Loucy (cell line): ENCODE results near the gene H1-8.

Experiments used
- H2AFZ ChIP-seq: fragments of 200-600 bp; sonication (generic); 2 replicates; pipeline ENCODE4 v1.6.0; 2016; ENCODE audit warnings: antibody characterized with exemption, mild to moderate bottlenecking, low read length, moderate library complexity
- H3F3A ChIP-seq: fragments of 200-600 bp; 2 replicates; pipeline ENCODE4 v1.6.0; 2016; ENCODE audit warnings: antibody characterized with exemption, low read depth, mild to moderate bottlenecking
- H3K27me3 ChIP-seq: fragments of 200-600 bp; sonication (generic); 2 replicates; pipeline ENCODE4 v1.6.1; 2014; ENCODE audit warnings: low read length, mild to moderate bottlenecking; ENCODE audit not compliant: insufficient read depth, poor library complexity, severe bottlenecking
- H3K36me3 ChIP-seq: fragments of 200-600 bp; sonication (generic); 2 replicates; pipeline ENCODE4 v1.6.1; 2016; ENCODE audit warnings: low read length; ENCODE audit not compliant: insufficient read depth
- H3K4me1 ChIP-seq: fragments of 200-600 bp; sonication (generic); 2 replicates; pipeline ENCODE4 v1.5.1; 2014; ENCODE audit warnings: low read length, mild to moderate bottlenecking; ENCODE audit not compliant: insufficient read depth, poor library complexity, severe bottlenecking
- H3K4me2 ChIP-seq: fragments of 200-600 bp; sonication (generic); 2 replicates; pipeline ENCODE4 v1.6.0; 2014; ENCODE audit warnings: antibody characterized with exemption, low read length, low read depth, mild to moderate bottlenecking; ENCODE audit not compliant: poor library complexity, severe bottlenecking
- H3K4me3 ChIP-seq: fragments of 200-600 bp; sonication (generic); 2 replicates; pipeline ENCODE4 v1.5.1; 2014; ENCODE audit warnings: low read length, mild to moderate bottlenecking, mixed read lengths; ENCODE audit not compliant: poor library complexity, severe bottlenecking
- H3K79me2 ChIP-seq: fragments of 200-600 bp; sonication (generic); 2 replicates; pipeline ENCODE4 v1.6.1; 2014; ENCODE audit warnings: low read length; ENCODE audit not compliant: insufficient read depth
- H3K9ac ChIP-seq: fragments of 200-600 bp; sonication (generic); 2 replicates; pipeline ENCODE4 v1.6.0; 2014; ENCODE audit warnings: mild to moderate bottlenecking, low read depth, low read length, moderate library complexity; ENCODE audit not compliant: poor library complexity, severe bottlenecking
- H3K9me2 ChIP-seq: fragments of 200-600 bp; sonication (generic); replicated peaks from 2 replicates; pipeline ENCODE4 v1.6.1; 2016; ENCODE audit warnings: low read depth, low read length, mixed read lengths
- H3K9me3 ChIP-seq: fragments of 200-600 bp; sonication (generic); 2 replicates; pipeline ENCODE4 v1.6.1; 2014; ENCODE audit warnings: mild to moderate bottlenecking, antibody characterized with exemption, low read length, low read depth; ENCODE audit not compliant: insufficient read depth
- H4K20me1 ChIP-seq: fragments of 200-600 bp; sonication (generic); 2 replicates; pipeline ENCODE4 v1.6.0; 2014; ENCODE audit warnings: antibody characterized with exemption, low read length, mild to moderate bottlenecking; ENCODE audit not compliant: insufficient read depth, poor library complexity, severe bottlenecking
- CTCF ChIP-seq: fragments of 200-600 bp; sonication (generic); conservative IDR thresholded peaks from 2 replicates; pipeline ENCODE4 v1.5.1; 2014; ENCODE audit warnings: mild to moderate bottlenecking, antibody characterized with exemption, low read length
- EZH2phosphoT487 ChIP-seq: fragments of 200-600 bp; IDR thresholded peaks from 2 replicates; pipeline ENCODE4 v1.6.1; 2018; ENCODE audit warnings: antibody characterized with exemption, mild to moderate bottlenecking, moderate library complexity, borderline replicate concordance

Gene H1-8

GRCh38 chr3:129554356-129555152 is 11.6 kb downstream of the H1-8 start:
- H3K9me2 ChIP-seq, result no peaks in the 10 kb centered on the region
- peaks cover 15% of the 10 kb centered on the region for H3K4me1 ChIP-seq
- H3K4me3 ChIP-seq, result no peak overlapping the region
- H3K9me3 ChIP-seq, result no peaks in the 10 kb centered on the region
- H3F3A ChIP-seq, result no peaks in the 10 kb centered on the region
- no peak overlapping the region for H3K9ac ChIP-seq
- TF ChIP-seq CTCF, result no peak
- TF ChIP-seq EZH2phosphoT487, result no peak
- H2AFZ ChIP-seq, result no peak overlapping the region
- H3K36me3 ChIP-seq, result peaks cover 20% of the 10 kb centered on the region; the same call in 1 of the 2 replicates
- H3K4me2 ChIP-seq, result no peak overlapping the region
- H3K27me3 ChIP-seq, result no peaks in the 10 kb centered on the region
- H4K20me1 ChIP-seq, result no peaks in the 10 kb centered on the region
- H3K79me2 ChIP-seq, result no peaks in the 10 kb centered on the region

- Histone ChIP-seq H3K4me3 (no peak overlapping the region), H4K20me1 (no peaks in the 10 kb centered on the region), H3K9me2 (no peaks in the 10 kb centered on the region), H2AFZ (no peak overlapping the region), H3F3A (no peaks in the 10 kb centered on the region), H3K79me2 (no peaks in the 10 kb centered on the region), H3K27me3 (no peaks in the 10 kb centered on the region), H3K9ac (no peak overlapping the region), H3K4me1 (peaks cover 15% of the 10 kb centered on the region), H3K9me3 (no peaks in the 10 kb centered on the region), H3K36me3 (peaks cover 23% of the 10 kb centered on the region; the same call in 1 of the 2 replicates), H3K4me2 (no peak overlapping the region)
- TF ChIP-seq CTCF, result no peak
- TF ChIP-seq EZH2phosphoT487, result no peak
Measured at GRCh38 chr3:129555153-129555550, 12.2 kb downstream of the H1-8 start.

- Histone ChIP-seq H3K9ac (no peak overlapping the region), H3K36me3 (peaks cover 23% of the 10 kb centered on the region; the same call in 1 of the 2 replicates), H2AFZ (no peak overlapping the region), H3K4me3 (no peak overlapping the region), H3K9me2 (no peaks in the 10 kb centered on the region), H3K9me3 (no peaks in the 10 kb centered on the region), H4K20me1 (no peaks in the 10 kb centered on the region), H3K4me2 (no peak overlapping the region), H3K4me1 (peaks cover 15% of the 10 kb centered on the region), H3F3A (no peaks in the 10 kb centered on the region), H3K27me3 (no peaks in the 10 kb centered on the region), H3K79me2 (no peaks in the 10 kb centered on the region)
- TF ChIP-seq CTCF, result no peak
- no peak for TF ChIP-seq EZH2phosphoT487
Measured at GRCh38 chr3:129555616-129556357, 12.8 kb downstream of the H1-8 start.
